Measurements from ENCODE around the gene AKAP1.

AKAP1 gene

GRCh38 chr17:57130708-57131461 is 45.8 kb downstream of the AKAP1 start:
- DNase-seq (ENCODE audit: low read depth in 2 of 2) = peak; percentile 71 to 80

GRCh38 chr17:57132663-57133062 is 47.6 kb downstream of the AKAP1 start:
- DNase-seq (ENCODE audit: low read depth in 2 of 2) = no peak

DNA sequence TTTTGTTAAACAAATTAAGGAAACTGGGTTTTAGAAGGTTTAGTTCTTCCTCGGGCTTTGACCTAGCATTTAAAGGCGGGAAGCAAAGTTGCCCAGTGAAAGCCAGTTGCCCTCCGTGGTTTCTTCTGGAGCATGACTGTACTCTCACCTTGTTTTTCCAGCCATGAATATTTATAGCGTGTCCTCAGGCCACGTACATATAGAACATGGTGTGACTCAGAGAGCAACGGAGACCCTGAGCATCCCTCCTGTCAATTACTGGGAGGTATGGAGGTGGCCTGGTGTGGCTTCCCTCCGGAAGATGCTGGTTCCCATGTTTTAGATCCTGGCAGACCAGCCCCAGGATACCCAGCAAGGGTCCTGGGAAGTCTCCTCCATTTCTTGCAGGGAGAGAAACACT is 48.4 kb downstream of the AKAP1 start:
- DNase-seq (ENCODE audit: low read depth in 2 of 2) = no peak

- DNase-seq (ENCODE audit: low read depth in 2 of 2) = no peak
These were observed 50.2 kb downstream of the AKAP1 start for GRCh38 chr17:57135026-57135788.

GRCh38 chr17:57135789-57136291 is 50.8 kb downstream of the AKAP1 start:
- DNase-seq (ENCODE audit: low read depth in 2 of 2) = no peak

DNA sequence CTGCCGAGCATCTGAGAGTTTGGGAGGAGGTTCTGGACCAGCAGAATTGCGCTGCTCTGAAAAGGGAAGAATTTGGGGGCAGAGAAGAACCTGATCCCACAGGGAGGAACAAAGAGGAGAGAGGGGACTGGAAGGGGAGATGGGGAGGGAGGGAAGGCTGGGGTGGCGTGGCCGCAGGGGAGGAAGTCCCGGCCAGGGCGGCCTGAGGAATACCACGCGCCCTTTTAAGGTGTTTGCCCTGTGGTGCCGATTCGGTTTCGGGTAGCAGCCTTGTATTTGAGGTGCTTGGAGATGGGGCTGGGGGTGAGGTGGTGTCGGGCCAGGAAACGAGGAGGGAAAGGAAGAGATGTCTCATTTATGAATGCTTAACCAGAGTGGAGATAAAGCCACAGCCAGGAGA is 51.3 kb downstream of the AKAP1 start:
- no peak for DNase-seq (ENCODE audit: low read depth in 2 of 2)

- no peak for DNase-seq (ENCODE audit: low read depth in 2 of 2)
These were observed 53.2 kb downstream of the AKAP1 start for GRCh38 chr17:57138030-57138911.

GRCh38 chr17:57138956-57139576 is 54.0 kb downstream of the AKAP1 start:
- DNase-seq (ENCODE audit: low read depth in 2 of 2) = no peak

GRCh38 chr17:57140316-57140715 is 55.3 kb downstream of the AKAP1 start:
- no peak for DNase-seq (ENCODE audit: low read depth in 2 of 2)

DNA sequence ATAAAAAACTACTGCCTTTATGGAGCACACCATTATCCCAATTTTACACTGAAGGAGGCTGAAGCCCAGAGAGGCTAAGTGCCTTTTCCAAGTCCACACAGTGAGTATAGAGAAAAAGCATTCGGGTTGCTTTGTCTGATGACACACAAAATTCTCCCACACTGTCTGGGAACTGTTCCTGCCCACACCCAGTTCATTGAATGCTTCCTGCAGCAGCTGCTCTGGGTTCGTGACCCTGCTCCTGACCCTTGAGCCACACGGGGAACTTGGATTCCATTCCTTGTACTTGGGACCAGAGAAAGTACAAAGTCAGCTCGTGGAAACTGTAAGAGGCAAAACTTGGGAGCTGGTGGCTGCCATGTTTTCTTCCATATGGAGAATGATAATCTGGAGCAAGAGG is 57.9 kb downstream of the AKAP1 start:
- no peak for DNase-seq (ENCODE audit: low read depth in 2 of 2)

DNA sequence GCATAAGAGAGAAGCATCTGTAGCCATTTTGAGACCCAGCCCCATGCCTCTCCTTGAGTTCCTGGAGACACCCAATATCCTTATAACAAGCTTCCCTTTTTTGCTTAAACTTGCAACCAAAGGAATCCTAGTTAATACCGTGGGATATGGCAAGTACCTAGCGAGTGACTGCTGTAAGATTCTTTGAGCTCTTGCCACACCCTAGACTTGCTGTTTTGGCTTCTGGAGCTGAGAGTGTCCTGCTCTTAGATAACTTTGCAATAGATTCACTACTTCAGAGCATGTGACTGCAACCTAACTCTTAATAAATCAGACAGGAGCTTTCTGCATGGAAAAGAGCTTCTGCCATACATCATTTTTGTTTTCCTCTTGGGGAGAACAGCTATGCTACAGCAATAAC is 58.3 kb downstream of the AKAP1 start:
- DNase-seq (ENCODE audit: low read depth in 2 of 2) = no peak

DNA sequence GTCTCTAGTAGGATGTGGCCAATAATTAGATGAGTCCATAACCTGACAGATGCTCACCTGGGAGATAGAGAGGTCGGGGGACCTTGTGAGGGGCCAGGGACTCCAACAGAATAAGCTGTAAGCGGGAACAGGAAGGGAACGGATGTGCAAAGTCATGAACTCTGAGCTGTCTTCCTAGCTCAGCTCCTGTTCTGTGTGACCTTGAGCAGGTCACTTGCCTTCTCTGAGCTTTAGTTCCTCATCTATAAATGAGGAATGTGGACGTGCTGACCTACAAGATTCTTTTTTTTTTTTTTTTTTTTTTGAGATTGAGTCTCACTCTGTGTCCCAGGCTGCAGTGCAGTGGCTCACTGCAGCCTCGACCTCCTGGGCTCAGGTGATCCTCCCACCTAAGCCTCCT is 58.9 kb downstream of the AKAP1 start:
- DNase-seq (ENCODE audit: low read depth in 2 of 2) = no peak

GRCh38 chr17:57144567-57144966 is 59.5 kb downstream of the AKAP1 start:
- DNase-seq (ENCODE audit: low read depth in 2 of 2) = no peak

DNA sequence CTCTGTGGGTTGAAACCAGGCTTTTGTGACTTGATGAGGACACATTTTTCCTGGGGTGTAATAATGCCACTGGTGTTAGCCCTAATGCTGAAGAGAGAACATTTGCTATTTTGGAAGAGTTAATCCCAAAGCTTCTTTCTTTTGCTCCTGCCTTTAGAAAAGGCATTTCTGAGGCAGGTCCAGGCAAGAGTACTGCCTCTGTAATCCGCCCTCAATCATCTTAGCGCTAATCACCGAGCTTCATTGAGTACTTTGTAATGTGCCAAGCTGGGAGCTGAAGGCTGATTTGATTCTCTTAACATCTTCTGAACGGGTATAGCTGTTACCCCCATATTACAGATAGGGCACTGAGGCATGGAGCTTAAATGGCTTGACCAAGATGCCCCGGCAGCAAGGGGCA is 60.3 kb downstream of the AKAP1 start:
- no peak for DNase-seq (ENCODE audit: low read depth in 2 of 2)

DNA sequence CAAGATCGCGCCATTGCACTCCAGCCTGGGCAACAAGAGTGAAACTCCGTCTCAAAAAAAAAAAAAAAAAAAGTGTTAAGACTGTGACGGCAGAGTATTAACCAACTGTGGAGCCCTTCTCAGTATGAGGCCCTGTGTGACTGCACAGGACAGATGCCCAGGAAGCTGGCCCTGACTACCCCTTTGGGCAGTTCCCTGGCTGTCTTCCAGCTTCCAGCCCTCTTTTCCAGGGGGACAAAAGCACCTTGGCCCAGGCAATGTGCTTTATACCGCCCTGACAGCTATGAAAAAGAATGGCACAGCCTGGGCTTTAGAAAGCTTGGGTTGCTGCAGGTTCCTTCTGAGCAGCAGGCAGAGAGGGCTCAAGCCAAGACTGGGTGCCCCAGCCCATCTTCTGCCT is 61.2 kb downstream of the AKAP1 start:
- no peak for DNase-seq (ENCODE audit: low read depth in 2 of 2)

- DNase-seq (ENCODE audit: low read depth in 2 of 2) = no peak
These were observed 66.8 kb downstream of the AKAP1 start for GRCh38 chr17:57151798-57152197.

DNA sequence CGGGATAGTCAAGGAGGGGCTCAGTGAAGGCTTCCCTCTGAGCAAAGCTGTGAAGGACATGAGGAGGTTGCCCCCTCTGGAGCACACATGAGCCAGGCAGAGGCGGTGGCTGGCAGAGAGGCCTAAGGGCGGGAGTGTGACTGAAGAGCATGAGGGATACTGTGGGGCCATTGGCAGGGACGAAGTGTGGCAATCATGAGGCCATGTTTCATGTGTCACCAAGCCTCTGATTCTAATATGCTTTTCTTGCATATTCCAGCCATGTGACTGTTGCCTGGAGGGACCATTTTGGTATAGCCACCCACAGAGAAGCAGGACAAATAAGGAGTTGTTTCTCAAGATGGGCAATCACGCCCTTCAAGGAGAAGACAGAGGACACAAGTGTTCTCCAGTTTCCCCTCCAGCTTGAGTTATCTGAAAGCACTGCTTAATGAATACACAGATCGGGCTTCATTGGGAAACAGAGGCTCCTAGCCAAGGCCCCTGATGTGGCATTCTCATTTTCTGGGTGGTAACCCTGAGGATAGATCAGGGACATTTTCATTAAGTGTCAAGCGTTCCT is 68.0 kb downstream of the AKAP1 start:
- no peak for DNase-seq (ENCODE audit: low read depth in 2 of 2)

GRCh38 chr17:57154921-57155320 is 69.9 kb downstream of the AKAP1 start:
- DNase-seq (ENCODE audit: low read depth in 2 of 2) = no peak

- DNase-seq (ENCODE audit: low read depth in 2 of 2) = no peak
These were observed 73.3 kb downstream of the AKAP1 start for GRCh38 chr17:57158325-57158724.

- no peak for DNase-seq (ENCODE audit: low read depth in 2 of 2)
These were observed 73.7 kb downstream of the AKAP1 start for GRCh38 chr17:57158795-57159194.

- DNase-seq (ENCODE audit: low read depth in 2 of 2) = no peak
These were observed 75.6 kb downstream of the AKAP1 start for GRCh38 chr17:57160624-57161023.
